WTC11 (cell line): ENCODE results near the gene MAP1S. TPM values are rescaled to one million over a fixed set of nuclear protein-coding genes. Genes with fewer than 3 reads are reported as not detected.

ENCODE experiments used
- ATAC-seq: fragments of 200-7000 bp; cut with Tn5 transposase; 2 replicates; pipeline ENCODE4 v1.10.0; 2021; ENCODE audit warnings: mild to moderate bottlenecking, moderate library complexity
- CTCF ChIA-PET: fragments of 300-600 bp; sonication (Branson Sonifier 250); formaldehyde crosslinking; loops from one replicate; lab custom pipeline; 2021; ENCODE audit warnings: antibody characterized with exemption; lab: Charles Lee
- POLR2A ChIA-PET: fragments of 350-600 bp; sonication (Branson Sonifier 250); formaldehyde crosslinking; loops from one replicate; lab custom pipeline; 2021; ENCODE audit warnings: antibody characterized with exemption; lab: Charles Lee
- DNase-seq: peaks from one replicate; pipeline ENCODE4 v3.0.0; 2021; ENCODE audit warnings: low spot score
- H3K27ac Mint-ChIP-seq: 2 replicates; pipeline ENCODE4 v1.8.0; 2021; ENCODE audit warnings: mixed read lengths
- H3K27me3 Mint-ChIP-seq: 2 replicates; pipeline ENCODE4 v1.8.0; 2021; ENCODE audit warnings: low read depth, mild to moderate bottlenecking, moderate library complexity, mixed read lengths
- H3K36me3 Mint-ChIP-seq: 2 replicates; pipeline ENCODE4 v1.8.0; 2021; ENCODE audit warnings: mixed read lengths
- H3K4me1 Mint-ChIP-seq: 2 replicates; pipeline ENCODE4 v1.8.0; 2022; ENCODE audit warnings: mixed read lengths
- H3K4me3 Mint-ChIP-seq: 2 replicates; pipeline ENCODE4 v1.8.0; 2021; ENCODE audit warnings: mild to moderate bottlenecking, moderate library complexity, mixed read lengths
- H3K9me3 Mint-ChIP-seq: 2 replicates; pipeline ENCODE4 v1.8.0; 2021; ENCODE audit warnings: mixed read lengths
- FOXJ3 ChIP-seq: sonication (generic); formaldehyde crosslinking; IDR thresholded peaks from 2 replicates; pipeline ENCODE4 v1.9.0; 2021; ENCODE audit warnings: missing genetic modification reagents, mild to moderate bottlenecking, borderline replicate concordance
- FOXP4 ChIP-seq: sonication (generic); formaldehyde crosslinking; IDR thresholded peaks from 2 replicates; pipeline ENCODE4 v1.8.0; 2022; ENCODE audit warnings: mild to moderate bottlenecking, missing genetic modification reagents
- IRF1 ChIP-seq: sonication (generic); formaldehyde crosslinking; IDR thresholded peaks from 2 replicates; pipeline ENCODE4 v1.8.0; 2023; ENCODE audit warnings: missing genetic modification reagents
- SP1 ChIP-seq: sonication (generic); formaldehyde crosslinking; conservative IDR thresholded peaks from 2 replicates; pipeline ENCODE4 v1.8.1; 2022; ENCODE audit warnings: missing genetic modification reagents
- TEAD4 ChIP-seq: sonication (generic); formaldehyde crosslinking; IDR thresholded peaks from 2 replicates; pipeline ENCODE4 v1.8.0; 2022; ENCODE audit warnings: mild to moderate bottlenecking, missing genetic modification reagents
- USF2 ChIP-seq: sonication (generic); formaldehyde crosslinking; IDR thresholded peaks from 2 replicates; pipeline ENCODE4 v1.8.1; 2023; ENCODE audit warnings: mild to moderate bottlenecking, missing genetic modification reagents, moderate library complexity
- ZNF121 ChIP-seq: sonication (generic); formaldehyde crosslinking; IDR thresholded peaks from 2 replicates; pipeline ENCODE4 v1.8.0; 2023; ENCODE audit warnings: missing genetic modification reagents
- ZNF219 ChIP-seq: sonication (generic); formaldehyde crosslinking; IDR thresholded peaks from 2 replicates; pipeline ENCODE4 v1.8.0; 2023; ENCODE audit warnings: missing genetic modification reagents, mild to moderate bottlenecking, borderline replicate concordance
- ZNF232 ChIP-seq: sonication (generic); formaldehyde crosslinking; IDR thresholded peaks from 2 replicates; pipeline ENCODE4 v1.8.0; 2022; ENCODE audit warnings: mild to moderate bottlenecking, missing genetic modification reagents
- ZSCAN18 ChIP-seq: fragments of 250-450 bp; sonication (Bioruptor Pico); IDR thresholded peaks from 2 replicates; pipeline ENCODE4 v2.1.2; 2022; ENCODE audit warnings: mild to moderate bottlenecking, moderate library complexity
- total RNA-seq: library from RNA; stranded (reverse); gene quantifications from 3 replicates; pipeline ENCODE4 v1.2.3, GENCODE V29; 2021
- TF ChIP-seq, protein P1 (sequence below): sonication (generic); formaldehyde crosslinking; IDR thresholded peaks from 2 replicates; pipeline ENCODE4 v1.8.1; 2022; ENCODE audit warnings: mild to moderate bottlenecking, moderate library complexity, missing genetic modification reagents
- TF ChIP-seq, protein P2 (sequence below): sonication (generic); formaldehyde crosslinking; IDR thresholded peaks from 2 replicates; pipeline ENCODE4 v1.8.1; 2023; ENCODE audit warnings: mild to moderate bottlenecking, missing genetic modification reagents
- TF ChIP-seq, protein P3 (sequence below): sonication (generic); formaldehyde crosslinking; conservative IDR thresholded peaks from 2 replicates; pipeline ENCODE4 v1.8.1; 2022; ENCODE audit warnings: mild to moderate bottlenecking, missing genetic modification reagents

The MAP1S gene
- total RNA-seq, 1 experiment from 2014 or later = 120 TPM

DNA sequence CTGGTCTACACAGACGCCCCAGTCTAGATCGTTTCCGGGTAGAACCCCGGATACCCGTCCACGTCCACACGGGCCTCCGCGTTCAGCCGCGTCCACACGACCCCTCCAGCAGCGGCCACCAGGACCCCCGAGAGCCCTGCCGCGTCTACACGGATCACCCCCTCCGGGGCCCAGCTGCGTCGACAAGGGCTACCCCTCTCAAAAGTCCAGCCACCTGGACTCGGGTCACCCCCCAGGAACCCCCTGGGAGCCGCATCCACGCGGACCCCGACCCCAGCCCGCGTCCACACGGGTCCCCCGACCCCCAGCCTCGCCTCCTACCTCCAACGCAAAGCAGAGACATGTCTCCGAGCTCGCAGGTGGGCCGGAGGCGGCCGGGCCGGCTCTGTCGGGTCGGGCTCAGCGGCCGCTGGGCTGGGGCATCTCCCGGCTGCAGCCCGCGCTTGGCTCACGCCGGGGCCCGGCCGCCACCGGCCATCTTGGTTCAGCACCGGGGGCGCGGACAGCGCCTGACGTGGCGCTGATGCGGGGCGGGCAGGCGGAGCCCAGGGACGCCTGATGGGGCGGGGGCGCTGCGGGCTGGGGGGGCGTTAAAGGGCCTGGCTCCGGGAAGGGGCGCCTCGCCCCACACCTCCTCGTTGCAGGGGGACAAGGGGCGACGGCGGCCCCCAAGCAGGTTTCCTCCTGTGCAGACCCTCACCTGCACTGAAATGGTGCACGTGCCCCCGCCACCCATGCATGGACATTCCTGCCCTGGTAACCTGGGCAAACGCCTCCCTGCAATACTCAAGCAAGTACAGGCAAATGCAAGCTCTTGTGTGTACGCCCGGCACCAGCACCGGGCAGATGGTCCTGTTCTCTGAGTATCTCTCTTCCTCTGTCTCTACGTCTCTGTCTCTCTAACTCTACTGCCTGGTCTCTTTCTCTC, 31.2 kb upstream of the MAP1S start, which contains the start of gene UNC13A (continued):
- TF ChIP-seq FOXP4 (peak; percentile 93; the same call in 1 of the 2 replicates), SP1 (CRISPR knock-in tag) (peak; percentile 76), IRF1 (CRISPR knock-in tag) (no peak), ZNF232 (CRISPR knock-in tag) (peak; percentile 87; the same call in 1 of the 2 replicates), TEAD4 (CRISPR knock-in tag) (peak; percentile 44; the same call in 1 of the 2 replicates)
- TF ChIP-seq, protein P1, sequence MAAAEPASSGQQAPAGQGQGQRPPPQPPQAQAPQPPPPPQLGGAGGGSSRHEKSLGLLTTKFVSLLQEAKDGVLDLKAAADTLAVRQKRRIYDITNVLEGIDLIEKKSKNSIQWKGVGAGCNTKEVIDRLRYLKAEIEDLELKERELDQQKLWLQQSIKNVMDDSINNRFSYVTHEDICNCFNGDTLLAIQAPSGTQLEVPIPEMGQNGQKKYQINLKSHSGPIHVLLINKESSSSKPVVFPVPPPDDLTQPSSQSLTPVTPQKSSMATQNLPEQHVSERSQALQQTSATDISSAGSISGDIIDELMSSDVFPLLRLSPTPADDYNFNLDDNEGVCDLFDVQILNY = peak; percentile 76; the same call in 1 of the 2 replicates
- TF ChIP-seq, protein P2, sequence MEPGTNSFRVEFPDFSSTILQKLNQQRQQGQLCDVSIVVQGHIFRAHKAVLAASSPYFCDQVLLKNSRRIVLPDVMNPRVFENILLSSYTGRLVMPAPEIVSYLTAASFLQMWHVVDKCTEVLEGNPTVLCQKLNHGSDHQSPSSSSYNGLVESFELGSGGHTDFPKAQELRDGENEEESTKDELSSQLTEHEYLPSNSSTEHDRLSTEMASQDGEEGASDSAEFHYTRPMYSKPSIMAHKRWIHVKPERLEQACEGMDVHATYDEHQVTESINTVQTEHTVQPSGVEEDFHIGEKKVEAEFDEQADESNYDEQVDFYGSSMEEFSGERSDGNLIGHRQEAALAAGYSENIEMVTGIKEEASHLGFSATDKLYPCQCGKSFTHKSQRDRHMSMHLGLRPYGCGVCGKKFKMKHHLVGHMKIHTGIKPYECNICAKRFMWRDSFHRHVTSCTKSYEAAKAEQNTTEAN (CRISPR knock-in tag) = peak; percentile 64; the same call in 1 of the 2 replicates

GRCh38 chr19:17688853-17689595, 30.3 kb upstream of the MAP1S start:
- Mint-ChIP-seq H3K27me3 (no peaks in the 10 kb centered on the region; the same call in 1 of the 2 replicates), H3K27ac (peak overlapping the region; percentile 83), H3K9me3 (no peaks in the 10 kb centered on the region), H3K4me1 (peaks cover 15% of the 10 kb centered on the region), H3K36me3 (peaks cover 3% of the 10 kb centered on the region; the same call in 1 of the 2 replicates), H3K4me3 (peak overlapping the region; percentile 68)
- POLR2A ChIA-PET = interaction anchor here (0.6 to 1.1 kb wide), 5 partner anchors 9 to 83 kb away, joined by 3 to 4 read pairs (median 3); partner anchors contain the start of gene MAP1S
- TF ChIP-seq USF2 (CRISPR knock-in tag) (no peak), ZNF219 (CRISPR knock-in tag) (no peak), FOXJ3 (CRISPR knock-in tag) (no peak), ZNF121 (CRISPR knock-in tag) (0 out of 2 replicates have a peak, but pooled peaks have one; percentile 8), ZSCAN18 (CRISPR knock-in tag) (no peak)
- TF ChIP-seq, protein P3, sequence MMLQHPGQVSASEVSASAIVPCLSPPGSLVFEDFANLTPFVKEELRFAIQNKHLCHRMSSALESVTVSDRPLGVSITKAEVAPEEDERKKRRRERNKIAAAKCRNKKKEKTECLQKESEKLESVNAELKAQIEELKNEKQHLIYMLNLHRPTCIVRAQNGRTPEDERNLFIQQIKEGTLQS (CRISPR knock-in tag) = 0 out of 2 replicates have a peak, but pooled peaks have one; percentile 81
- DNase-seq (peak; percentile 44), ATAC-seq (peak; percentile 30)
- CTCF ChIA-PET = interaction anchor here (0.6 to 1.6 kb wide), 10 partner anchors 10 to 200 kb away, joined by 3 to 9 read pairs (median 3); partner anchors contain the start of gene PGLS
